Panc1 (cell line): ENCODE results near the gene PPARG. TPM values are rescaled to one million over a fixed set of nuclear protein-coding genes. Genes with fewer than 3 reads are reported as not detected.
"Not testable (repeated sequence)": the region's sequence is repeated elsewhere in the genome, so short reads cannot be mapped to it uniquely, and the experiment has no call there.

Experiments used
- ATAC-seq: fragments of 200-7000 bp; cut with Tn5 transposase; 2 replicates; pipeline ENCODE4 v1.9.1; 2020; ENCODE audit warnings: mild to moderate bottlenecking, moderate library complexity
- BruUV-seq: library from RNA; stranded (reverse); fragments of 400-500 nt; replicated peaks from 2 replicates; lab custom pipeline; 2021; lab: Mats Ljungman, UMichigan
- CTCF ChIA-PET: fragments of 300-600 bp; sonication (Branson Sonifier 250); formaldehyde crosslinking; loops from one replicate; lab custom pipeline; 2022; ENCODE audit warnings: antibody characterized with exemption; lab: Charles Lee
- POLR2A ChIA-PET: fragments of 300-600 bp; sonication (Branson Sonifier 250); formaldehyde crosslinking; loops from one replicate; lab custom pipeline; 2022; ENCODE audit warnings: antibody characterized with exemption; lab: Charles Lee
- DNase-seq: peaks from one replicate; pipeline ENCODE4 v3.0.0-alpha.2; 2010; ENCODE audit warnings: low read depth, low spot score
- H3K27ac ChIP-seq: 2 replicates; pipeline ENCODE4 v1.5.1; 2011; ENCODE audit warnings: mild to moderate bottlenecking, low read length, inconsistent platforms
- H3K27me3 ChIP-seq: fragments of 200-500 bp; sonication (Bioruptor generic); 2 replicates; pipeline ENCODE4 v1.6.0; 2014; ENCODE audit warnings: low read length, inconsistent platforms; ENCODE audit not compliant: control insufficient read depth, insufficient read depth
- H3K36me3 ChIP-seq: fragments of 200-500 bp; sonication (Bioruptor generic); 2 replicates; pipeline ENCODE4 v1.5.1; 2014; ENCODE audit warnings: inconsistent platforms, mild to moderate bottlenecking, low read length, moderate library complexity; ENCODE audit not compliant: control insufficient read depth, insufficient read depth
- H3K4me1 ChIP-seq: 2 replicates; pipeline ENCODE4 v1.5.1; 2011; ENCODE audit warnings: inconsistent platforms, mild to moderate bottlenecking, low read length, moderate library complexity; ENCODE audit not compliant: control insufficient read depth, insufficient read depth
- H3K4me3 ChIP-seq, 2 experiments: 2 replicates each; pipeline ENCODE4 v1.5.1; 2011 to 2012; ENCODE audit warnings: low read depth in 2 of 2, low read length in 2 of 2, mild to moderate bottlenecking in 2 of 2, inconsistent platforms in 1 of 2, moderate library complexity in 1 of 2
- H3K9me3 ChIP-seq: fragments of 200-500 bp; sonication (Bioruptor generic); 2 replicates; pipeline ENCODE4 v1.5.1; 2014; ENCODE audit warnings: low read depth, mild to moderate bottlenecking, inconsistent platforms, low read length, moderate library complexity; ENCODE audit not compliant: control insufficient read depth, insufficient read depth
- POLR2AphosphoS5 ChIP-seq: IDR thresholded peaks from 2 replicates; pipeline ENCODE4 v1.6.1; 2012; ENCODE audit warnings: mild to moderate bottlenecking, low read depth, low read length, moderate library complexity
- SIN3A ChIP-seq: IDR thresholded peaks from 2 replicates; pipeline ENCODE4 v1.6.1; 2012; ENCODE audit warnings: low read depth, mild to moderate bottlenecking, low read length, moderate library complexity, borderline replicate concordance; ENCODE audit not compliant: insufficient read depth
- TCF7L2 ChIP-seq: IDR thresholded peaks from 2 replicates; pipeline ENCODE4 v1.6.1; 2011; ENCODE audit warnings: mild to moderate bottlenecking, low read depth, low read length, inconsistent platforms
- in situ Hi-C: cut with HindIII; loops from 2 replicates; pipeline ENCODE4 v1.10.0; 2016; ENCODE audit warnings: low sequenced_read_pairs, low pct_unique_long_range_greater_than_20kb
- intact Hi-C: fragments of 100-400 bp; cut with micrococcal nuclease; formaldehyde crosslinking; loops from one replicate; pipeline ENCODE4 v1.10.0; 2022; ENCODE audit not compliant: unreplicated experiment
- total RNA-seq: library from RNA; stranded (reverse); gene quantifications from one replicate; pipeline ENCODE4 v1.2.1, GENCODE V29; 2021; ENCODE audit not compliant: unreplicated experiment
- TF ChIP-seq, protein P1 (sequence below): fragments of 450-650 bp; IDR thresholded peaks from 2 replicates; pipeline ENCODE4 v1.5.1; 2017; ENCODE audit warnings: mild to moderate bottlenecking
- TF ChIP-seq, protein P2 (sequence below), 2 experiments: IDR thresholded peaks; 2 replicates each; pipeline ENCODE4 v1.6.1; 2011 to 2012; ENCODE audit warnings: low read depth in 2 of 2, control low read depth in 1 of 2, low read length in 1 of 2, mild to moderate bottlenecking in 1 of 2, moderate library complexity in 1 of 2; ENCODE audit not compliant: insufficient read depth in 1 of 2

PPARG gene
- total RNA-seq, 1 experiment from 2014 or later: 88.1 TPM

DNA sequence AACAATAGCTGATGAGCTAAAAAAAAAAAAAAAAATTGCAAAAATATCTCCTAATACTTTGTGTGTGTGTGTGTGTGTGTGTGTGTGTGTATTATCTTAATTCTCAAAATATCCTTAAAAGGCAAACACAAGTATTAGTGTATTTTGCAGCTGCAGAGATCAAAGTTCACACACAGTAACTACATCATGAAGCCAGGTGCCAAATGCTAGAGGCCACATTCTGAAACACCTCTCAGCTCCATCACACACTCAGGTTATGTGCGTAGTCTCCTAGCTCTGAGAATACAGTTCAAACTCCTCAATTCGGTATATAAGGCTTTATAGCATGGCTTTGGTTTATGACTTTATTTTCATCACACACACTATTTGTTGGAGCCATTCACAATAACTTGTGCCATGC, 33.5 kb upstream of the PPARG start:
- DNase-seq (no peak), ATAC-seq (no peak)
- intact Hi-C loops (no loop called here), in situ Hi-C loops (no loop called here)
- no TSS peak for BruUV-seq
- no peak overlapping the region for H3K27ac ChIP-seq
- H3K36me3 ChIP-seq: no peaks in the 10 kb centered on the region
- no peaks in the 10 kb centered on the region for H3K4me1 ChIP-seq
- ChIA-PET CTCF (no interaction called here), POLR2A (no interaction called here)
- H3K4me3 ChIP-seq: no peak overlapping the region
- TF ChIP-seq, protein P1, sequence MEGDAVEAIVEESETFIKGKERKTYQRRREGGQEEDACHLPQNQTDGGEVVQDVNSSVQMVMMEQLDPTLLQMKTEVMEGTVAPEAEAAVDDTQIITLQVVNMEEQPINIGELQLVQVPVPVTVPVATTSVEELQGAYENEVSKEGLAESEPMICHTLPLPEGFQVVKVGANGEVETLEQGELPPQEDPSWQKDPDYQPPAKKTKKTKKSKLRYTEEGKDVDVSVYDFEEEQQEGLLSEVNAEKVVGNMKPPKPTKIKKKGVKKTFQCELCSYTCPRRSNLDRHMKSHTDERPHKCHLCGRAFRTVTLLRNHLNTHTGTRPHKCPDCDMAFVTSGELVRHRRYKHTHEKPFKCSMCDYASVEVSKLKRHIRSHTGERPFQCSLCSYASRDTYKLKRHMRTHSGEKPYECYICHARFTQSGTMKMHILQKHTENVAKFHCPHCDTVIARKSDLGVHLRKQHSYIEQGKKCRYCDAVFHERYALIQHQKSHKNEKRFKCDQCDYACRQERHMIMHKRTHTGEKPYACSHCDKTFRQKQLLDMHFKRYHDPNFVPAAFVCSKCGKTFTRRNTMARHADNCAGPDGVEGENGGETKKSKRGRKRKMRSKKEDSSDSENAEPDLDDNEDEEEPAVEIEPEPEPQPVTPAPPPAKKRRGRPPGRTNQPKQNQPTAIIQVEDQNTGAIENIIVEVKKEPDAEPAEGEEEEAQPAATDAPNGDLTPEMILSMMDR: no peak
- TF ChIP-seq TCF7L2 (no peak), POLR2AphosphoS5 (no peak), SIN3A (no peak)
- TF ChIP-seq, protein P2, sequence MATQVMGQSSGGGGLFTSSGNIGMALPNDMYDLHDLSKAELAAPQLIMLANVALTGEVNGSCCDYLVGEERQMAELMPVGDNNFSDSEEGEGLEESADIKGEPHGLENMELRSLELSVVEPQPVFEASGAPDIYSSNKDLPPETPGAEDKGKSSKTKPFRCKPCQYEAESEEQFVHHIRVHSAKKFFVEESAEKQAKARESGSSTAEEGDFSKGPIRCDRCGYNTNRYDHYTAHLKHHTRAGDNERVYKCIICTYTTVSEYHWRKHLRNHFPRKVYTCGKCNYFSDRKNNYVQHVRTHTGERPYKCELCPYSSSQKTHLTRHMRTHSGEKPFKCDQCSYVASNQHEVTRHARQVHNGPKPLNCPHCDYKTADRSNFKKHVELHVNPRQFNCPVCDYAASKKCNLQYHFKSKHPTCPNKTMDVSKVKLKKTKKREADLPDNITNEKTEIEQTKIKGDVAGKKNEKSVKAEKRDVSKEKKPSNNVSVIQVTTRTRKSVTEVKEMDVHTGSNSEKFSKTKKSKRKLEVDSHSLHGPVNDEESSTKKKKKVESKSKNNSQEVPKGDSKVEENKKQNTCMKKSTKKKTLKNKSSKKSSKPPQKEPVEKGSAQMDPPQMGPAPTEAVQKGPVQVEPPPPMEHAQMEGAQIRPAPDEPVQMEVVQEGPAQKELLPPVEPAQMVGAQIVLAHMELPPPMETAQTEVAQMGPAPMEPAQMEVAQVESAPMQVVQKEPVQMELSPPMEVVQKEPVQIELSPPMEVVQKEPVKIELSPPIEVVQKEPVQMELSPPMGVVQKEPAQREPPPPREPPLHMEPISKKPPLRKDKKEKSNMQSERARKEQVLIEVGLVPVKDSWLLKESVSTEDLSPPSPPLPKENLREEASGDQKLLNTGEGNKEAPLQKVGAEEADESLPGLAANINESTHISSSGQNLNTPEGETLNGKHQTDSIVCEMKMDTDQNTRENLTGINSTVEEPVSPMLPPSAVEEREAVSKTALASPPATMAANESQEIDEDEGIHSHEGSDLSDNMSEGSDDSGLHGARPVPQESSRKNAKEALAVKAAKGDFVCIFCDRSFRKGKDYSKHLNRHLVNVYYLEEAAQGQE (IDR thresholded peaks at IDR 0.05; ENCODE audit: insufficient read depth in 1 of 2, low read depth in 2 of 2, low read length in 1 of 2): no peak
- no peaks in the 10 kb centered on the region for H3K9me3 ChIP-seq
- H3K27me3 ChIP-seq: no peaks in the 10 kb centered on the region

DNA sequence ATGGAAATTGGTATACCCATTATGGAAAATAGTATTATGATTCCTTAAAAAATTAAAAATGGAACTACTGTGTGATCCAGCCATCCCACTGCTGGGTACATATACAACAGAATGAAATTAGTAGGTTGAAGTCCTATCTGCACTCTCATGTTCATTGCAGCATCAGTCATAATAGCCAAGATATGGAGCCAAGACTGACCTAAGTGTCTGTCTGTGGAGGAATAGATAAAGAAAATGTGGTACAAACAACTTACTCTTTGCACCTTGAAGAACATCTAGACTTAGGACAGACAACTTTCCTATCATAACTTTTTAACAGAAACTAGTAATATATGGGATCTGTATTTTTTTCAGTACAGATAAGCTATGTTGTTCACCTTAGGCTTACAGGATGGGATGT, 30.0 kb upstream of the PPARG start:
- intact Hi-C loops: no loop called here

DNA sequence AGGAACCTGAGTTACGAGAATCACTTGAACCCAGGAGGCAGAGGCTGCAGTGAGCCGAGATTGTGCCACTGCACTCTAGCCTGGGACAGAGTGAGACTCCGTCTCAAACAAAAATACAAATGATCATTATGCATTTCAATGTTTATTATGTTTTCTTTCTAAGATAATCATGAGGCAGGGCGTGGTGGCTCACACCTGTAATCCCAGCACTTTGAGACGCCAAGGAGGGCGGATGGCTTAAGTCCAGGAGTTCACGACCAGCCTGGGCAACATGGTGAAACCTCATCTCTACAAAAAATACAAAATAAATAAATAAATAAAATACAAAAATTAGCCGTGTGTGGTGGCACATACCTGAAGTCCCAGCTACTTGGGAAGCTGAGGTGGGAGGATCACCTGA, 26.7 kb upstream of the PPARG start:
- BruUV-seq, ATAC-seq, H3K27ac ChIP-seq, intact Hi-C loops, DNase-seq, H3K36me3 ChIP-seq, POLR2A ChIA-PET, in situ Hi-C loops, H3K9me3 ChIP-seq, H3K4me1 ChIP-seq, H3K4me3 ChIP-seq, CTCF ChIA-PET, H3K27me3 ChIP-seq: not testable (repeated sequence)

More for the DNA sequence above, 30.0 kb upstream of the PPARG start:
- TF ChIP-seq SIN3A (no peak), POLR2AphosphoS5 (no peak), TCF7L2 (no peak)
- TF ChIP-seq, protein P1: no peak
- TF ChIP-seq, protein P2 (IDR thresholded peaks at IDR 0.05; ENCODE audit: insufficient read depth in 1 of 2, low read depth in 2 of 2, low read length in 1 of 2): no peak
- Histone ChIP-seq H3K4me1 (no peaks in the 10 kb centered on the region), H3K27ac (no peak overlapping the region), H3K27me3 (no peaks in the 10 kb centered on the region), H3K36me3 (no peaks in the 10 kb centered on the region), H3K9me3 (no peaks in the 10 kb centered on the region), H3K4me3 (no peak overlapping the region)
- no peak for ATAC-seq
- POLR2A ChIA-PET: no interaction called here
- DNase-seq: no peak
- CTCF ChIA-PET: no interaction called here
- no TSS peak for BruUV-seq
- in situ Hi-C loops: no loop called here
